Sigmoid colon (tissue), 7 donors: ENCODE measurements around the gene SRSF4. TPM values are rescaled to one million over a fixed set of nuclear protein-coding genes. Genes with fewer than 3 reads are reported as not detected.

Source experiments
- DNase-seq: peaks from one replicate; pipeline ENCODE4 v3.0.0-alpha.2; 2019
- H3K27ac ChIP-seq, 4 donors: fragments of 200-600 bp; sonication (generic); one replicate each; pipeline ENCODE4 v1.5.1; 2016 to 2019; ENCODE audit warnings: mild to moderate bottlenecking in 1 of 4
- H3K27me3 ChIP-seq, 3 donors: fragments of 200-600 bp; sonication (generic); one replicate each; pipeline ENCODE4 v1.5.1; 2019; ENCODE audit warnings: mild to moderate bottlenecking in 1 of 3
- H3K36me3 ChIP-seq, 4 donors: fragments of 200-600 bp; sonication (generic); one replicate each; pipeline ENCODE4 v1.5.1; 2016 to 2019
- H3K4me1 ChIP-seq, 4 donors: fragments of 200-600 bp; sonication (generic); one replicate each; pipeline ENCODE4 v1.5.1; 2017 to 2019
- H3K4me3 ChIP-seq, 4 donors: fragments of 200-600 bp; sonication (generic); one replicate each; pipeline ENCODE4 v1.5.1; 2017 to 2019; ENCODE audit warnings: mild to moderate bottlenecking in 2 of 4, moderate library complexity in 1 of 4
- H3K9me3 ChIP-seq, 4 donors: fragments of 200-600 bp in 3 of 4; sonication (generic) in 3 of 4; one replicate each; pipeline versions ENCODE4 v1.5.1 to v1.6.1; 2013 to 2019
- CTCF ChIP-seq, 4 experiments: fragments of 450-650 bp in 3 of 4; fragments of 200-600 bp in 1 of 4; IDR thresholded peaks; one replicate each; pipeline ENCODE4 v1.5.1; 2016 to 2019; ENCODE audit warnings: antibody characterized with exemption in 4 of 4, mild to moderate bottlenecking in 3 of 4, moderate library complexity in 2 of 4
- EP300 ChIP-seq, 4 donors: sonication (generic); formaldehyde crosslinking; IDR thresholded peaks; one replicate each; pipeline ENCODE4 v1.6.1; 2017; ENCODE audit warnings: antibody characterized with exemption in 4 of 4
- POLR2A ChIP-seq, 2 donors: fragments of 450-650 bp; IDR thresholded peaks; one replicate each; pipeline ENCODE4 v1.6.1; 2016; ENCODE audit warnings: antibody characterized with exemption in 2 of 2, mild to moderate bottlenecking in 2 of 2, moderate library complexity in 2 of 2
- POLR2AphosphoS5 ChIP-seq, 4 donors: sonication (generic); formaldehyde crosslinking; IDR thresholded peaks; one replicate each; pipeline ENCODE4 v1.6.1; 2017; ENCODE audit warnings: antibody characterized with exemption in 4 of 4
- WGBS, 2 donors: extraction: QIAGEN DNeasy Blood & Tissue Kit; methylation state at CpG; one replicate each; pipeline ENCODE4 v1.1.7; 2013; 5-methylcytosine and 5-hydroxymethylcytosine counted together
- intact Hi-C: fragments of 100-400 bp; cut with DNase I; formaldehyde crosslinking; loops from one replicate; pipeline ENCODE4 v1.15.1; 2023
- polyA plus RNA-seq, 3 donors: library from polyadenylated mRNA; stranded (reverse); fragments of 200-250 nt; gene quantifications; one replicate each; pipeline ENCODE4 v1.2.3, GENCODE V29; 2013
- total RNA-seq, 4 donors: library from RNA; depleted of rRNA; stranded (reverse); fragments of >200 nt; gene quantifications; one replicate each; pipeline ENCODE4 v1.1.0, GENCODE V29; 2016
- donor health status: healthy with polysubstance abuse.
- donor health status: Bipolar disorder and iron deficiency.
- donor health status: healthy.

Gene SRSF4
- total and polyA plus RNA-seq, 7 donors = 41.4 to 110 (median 80.3) TPM

- peaks cover 0 to 74% (median 13%) of the 10 kb centered on the region in 4 donors for H3K36me3 ChIP-seq
- WGBS, 2 donors = 89 to 92% methylated on average over 12 of the region's 12 CpGs
These were observed 29.7 kb upstream of the SRSF4 start for GRCh38 chr1:29211086-29212030.

GRCh38 chr1:29210278-29211085 lies 28.8 kb upstream of the SRSF4 start:
- no peak for TF ChIP-seq POLR2A (IDR thresholded peaks at IDR 0.05)
- TF ChIP-seq POLR2AphosphoS5 (IDR thresholded peaks at IDR 0.05) = no peak
- no peak for TF ChIP-seq CTCF (IDR thresholded peaks at IDR 0.05)
- no peak for TF ChIP-seq EP300 (IDR thresholded peaks at IDR 0.05)
- intact Hi-C loops = no loop called here
- peaks cover 0 to 74% (median 10%) of the 10 kb centered on the region in 4 donors for H3K36me3 ChIP-seq
- H3K27ac ChIP-seq = no peak overlapping the region
- no peaks in the 10 kb centered on the region for H3K4me1 ChIP-seq
- no peaks in the 10 kb centered on the region for H3K27me3 ChIP-seq
- 74 to 82% methylated on average over 7 of the region's 7 CpGs for WGBS, 2 donors
- DNase-seq = no peak
- no peaks in the 10 kb centered on the region for H3K9me3 ChIP-seq
- no peak overlapping the region for H3K4me3 ChIP-seq

More at GRCh38 chr1:29211086-29212030, 29.7 kb upstream of the SRSF4 start:
- TF ChIP-seq POLR2A (IDR thresholded peaks at IDR 0.05) = no peak
- no peak for TF ChIP-seq EP300 (IDR thresholded peaks at IDR 0.05)
- Histone ChIP-seq H3K27ac (no peak overlapping the region), H3K27me3 (no peaks in the 10 kb centered on the region), H3K9me3 (no peaks in the 10 kb centered on the region), H3K4me3 (no peak overlapping the region), H3K4me1 (no peaks in the 10 kb centered on the region)
- intact Hi-C loops = no loop called here
- DNase-seq = no peak

- no peak for DNase-seq
- Histone ChIP-seq H3K27ac (no peak overlapping the region), H3K4me3 (no peak overlapping the region), H3K36me3 (peaks cover 0 to 71% (median 5%) of the 10 kb centered on the region in 4 donors), H3K9me3 (no peaks in the 10 kb centered on the region), H3K27me3 (no peaks in the 10 kb centered on the region), H3K4me1 (no peaks in the 10 kb centered on the region)
- intact Hi-C loops = no loop called here
- WGBS, 2 donors = 82 to 87% methylated on average over 5 of the region's 5 CpGs
- TF ChIP-seq EP300 (IDR thresholded peaks at IDR 0.05) (no peak), CTCF (IDR thresholded peaks at IDR 0.05) (no peak), POLR2AphosphoS5 (IDR thresholded peaks at IDR 0.05) (no peak)
These were observed 27.5 kb upstream of the SRSF4 start for GRCh38 chr1:29209173-29209572.

- DNase-seq = no peak
- no peaks in the 10 kb centered on the region for H3K9me3 ChIP-seq
- no peak overlapping the region for H3K27ac ChIP-seq
- H3K4me1 ChIP-seq = no peaks in the 10 kb centered on the region
- WGBS, 2 donors = 68 to 76% methylated on average over 4 of the region's 4 CpGs
- H3K27me3 ChIP-seq = no peaks in the 10 kb centered on the region
- peaks cover 0 to 71% (median 5%) of the 10 kb centered on the region in 4 donors for H3K36me3 ChIP-seq
- no peak overlapping the region for H3K4me3 ChIP-seq
- TF ChIP-seq CTCF (IDR thresholded peaks at IDR 0.05) (no peak), POLR2A (IDR thresholded peaks at IDR 0.05) (no peak), EP300 (IDR thresholded peaks at IDR 0.05) (no peak), POLR2AphosphoS5 (IDR thresholded peaks at IDR 0.05) (no peak)
- intact Hi-C loops = no loop called here
These were observed 26.7 kb upstream of the SRSF4 start for GRCh38 chr1:29208442-29208841.
